Aorta (tissue), 5 donors: ENCODE measurements around the gene RBMS1. TPM values are rescaled to one million over a fixed set of nuclear protein-coding genes. Genes with fewer than 3 reads are reported as not detected.

Experiments used
- ATAC-seq: fragments of 200-7000 bp; cut with Tn5 transposase; one replicate; pipeline ENCODE4 v1.9.1; 2022; ENCODE audit warnings: moderate library complexity; ENCODE audit not compliant: low FRiP score
- DNase-seq, 2 donors: peaks; one replicate each; pipeline ENCODE4 v3.0.0-alpha.2; 2020
- H3K27ac ChIP-seq, 2 donors: one replicate each; pipeline ENCODE4 v1.5.1; 2013; ENCODE audit warnings: low read length in 2 of 2, mild to moderate bottlenecking in 2 of 2, moderate library complexity in 2 of 2, control low read depth in 1 of 2, inconsistent platforms in 1 of 2, low read depth in 1 of 2
- H3K27me3 ChIP-seq, 2 donors: one replicate each; pipeline ENCODE4 v1.6.1; 2013; ENCODE audit warnings: control low read depth in 1 of 2, low read length in 1 of 2, mild to moderate bottlenecking in 1 of 2, moderate library complexity in 1 of 2; ENCODE audit not compliant: insufficient read depth in 2 of 2, control insufficient read depth in 1 of 2
- H3K36me3 ChIP-seq, 2 donors: one replicate each; pipeline ENCODE4 v1.6.1; 2013; ENCODE audit warnings: control low read depth in 1 of 2, low read length in 1 of 2, mild to moderate bottlenecking in 1 of 2; ENCODE audit not compliant: insufficient read depth in 2 of 2, control insufficient read depth in 1 of 2
- H3K4me1 ChIP-seq, 2 donors: one replicate each; pipeline ENCODE4 v1.6.1; 2013; ENCODE audit warnings: low read length in 2 of 2, control low read depth in 1 of 2, mild to moderate bottlenecking in 1 of 2, moderate library complexity in 1 of 2; ENCODE audit not compliant: insufficient read depth in 2 of 2, control insufficient read depth in 1 of 2
- H3K4me3 ChIP-seq, 2 donors: one replicate each; pipeline ENCODE4 v1.5.1; 2013; ENCODE audit warnings: low read length in 2 of 2, control low read depth in 1 of 2, mild to moderate bottlenecking in 1 of 2
- H3K9me3 ChIP-seq: one replicate; pipeline ENCODE4 v1.6.1; 2013; ENCODE audit warnings: mild to moderate bottlenecking, low read length; ENCODE audit not compliant: control insufficient read depth
- WGBS, 2 donors: extraction: QIAGEN DNeasy Blood & Tissue Kit; methylation state at CpG; one replicate each; pipeline ENCODE4 v1.1.7; 2013; 5-methylcytosine and 5-hydroxymethylcytosine counted together
- intact Hi-C, 2 donors: fragments of 100-400 bp; cut with DNase I; formaldehyde crosslinking; loops; one replicate each; pipeline versions ENCODE4 v1.14.2 to v1.15.0; 2022
- polyA plus RNA-seq, 2 donors: library from polyadenylated mRNA; stranded (reverse); fragments of 200-250 nt; gene quantifications; one replicate each; pipeline ENCODE4 v1.2.3, GENCODE V29; 2013
- total RNA-seq, 2 donors: library from RNA; stranded (reverse); fragmentation: NEBNext Ultra II Directional; extraction: Animal tissue kit (Norgen Biotek cat#: 25700); gene quantifications; one replicate each; pipeline ENCODE4 v1.2.1, GENCODE V29; 2021
- donor health status: healthy with polysubstance abuse.
- donor health status: Bipolar disorder and iron deficiency.
- donor health status: DM: no; HTN: no; CAD: no.
- donor health status: DM: no; HTN: no; CAD: no.
- donor health status: DM: yes; HTN: yes; CAD: no.

The RBMS1 gene
- total and polyA plus RNA-seq, 4 donors, result 32.8 to 146 (median 99.3) TPM

DNA sequence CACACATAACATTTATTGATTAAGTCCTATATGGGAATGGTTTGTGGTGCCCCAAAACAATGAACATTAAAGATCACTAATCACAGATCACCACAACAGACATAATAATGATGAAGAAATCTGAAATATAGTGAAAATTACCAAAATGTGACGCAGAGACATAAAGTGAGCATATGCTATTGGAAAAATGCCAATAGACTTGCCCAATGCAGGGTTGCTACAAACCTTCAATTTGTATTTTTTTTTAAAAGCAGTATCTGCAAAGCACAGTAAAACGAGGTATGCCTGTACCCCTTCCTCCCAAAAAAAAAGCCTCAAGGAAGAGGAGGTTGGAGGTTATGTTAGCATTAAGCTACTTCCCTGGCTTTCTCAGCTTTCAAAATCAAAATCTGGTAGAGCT is 131.1 kb downstream of the RBMS1 start:
- Histone ChIP-seq H3K4me3 (no peak overlapping the region), H3K36me3 (no peaks in the 10 kb centered on the region), H3K27ac (no peak overlapping the region), H3K27me3 (no peaks in the 10 kb centered on the region), H3K4me1 (peaks cover 0 to 7% of the 10 kb centered on the region in 2 donors), H3K9me3 (no peaks in the 10 kb centered on the region)
- DNase-seq (no peak), ATAC-seq (no peak)
- WGBS, 2 donors, result 82 to 86% methylated on average over 2 of the region's 2 CpGs
- intact Hi-C loops, result no loop called here

DNA sequence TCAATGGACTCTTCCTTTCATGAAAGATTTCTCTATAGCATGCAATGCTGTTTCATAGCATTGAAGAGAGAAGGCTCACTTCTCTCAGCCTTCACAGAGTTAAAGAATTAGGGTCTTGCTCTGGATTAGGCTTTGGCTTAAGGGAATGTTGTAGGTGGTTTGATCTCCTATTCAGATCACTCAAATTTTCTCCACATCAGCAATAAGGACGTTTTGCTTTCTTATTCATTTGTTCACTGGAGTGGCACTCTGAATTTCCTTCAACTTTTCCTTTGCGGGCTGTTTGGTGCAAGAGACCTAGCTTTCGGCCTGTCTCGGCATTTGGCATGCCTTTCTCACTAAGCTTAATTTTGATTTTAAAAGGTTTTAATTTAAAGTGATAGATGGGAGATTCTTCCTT is 131.6 kb downstream of the RBMS1 start:
- no peaks in the 10 kb centered on the region for H3K36me3 ChIP-seq
- intact Hi-C loops, result no loop called here
- H3K4me3 ChIP-seq, result no peak overlapping the region
- H3K4me1 ChIP-seq, result peaks cover 0 to 7% of the 10 kb centered on the region in 2 donors
- 57 to 61% methylated on average over 4 of the region's 4 CpGs for WGBS, 2 donors
- no peaks in the 10 kb centered on the region for H3K9me3 ChIP-seq
- no peak for DNase-seq
- no peak overlapping the region for H3K27ac ChIP-seq
- H3K27me3 ChIP-seq, result no peaks in the 10 kb centered on the region
- no peak for ATAC-seq

DNA sequence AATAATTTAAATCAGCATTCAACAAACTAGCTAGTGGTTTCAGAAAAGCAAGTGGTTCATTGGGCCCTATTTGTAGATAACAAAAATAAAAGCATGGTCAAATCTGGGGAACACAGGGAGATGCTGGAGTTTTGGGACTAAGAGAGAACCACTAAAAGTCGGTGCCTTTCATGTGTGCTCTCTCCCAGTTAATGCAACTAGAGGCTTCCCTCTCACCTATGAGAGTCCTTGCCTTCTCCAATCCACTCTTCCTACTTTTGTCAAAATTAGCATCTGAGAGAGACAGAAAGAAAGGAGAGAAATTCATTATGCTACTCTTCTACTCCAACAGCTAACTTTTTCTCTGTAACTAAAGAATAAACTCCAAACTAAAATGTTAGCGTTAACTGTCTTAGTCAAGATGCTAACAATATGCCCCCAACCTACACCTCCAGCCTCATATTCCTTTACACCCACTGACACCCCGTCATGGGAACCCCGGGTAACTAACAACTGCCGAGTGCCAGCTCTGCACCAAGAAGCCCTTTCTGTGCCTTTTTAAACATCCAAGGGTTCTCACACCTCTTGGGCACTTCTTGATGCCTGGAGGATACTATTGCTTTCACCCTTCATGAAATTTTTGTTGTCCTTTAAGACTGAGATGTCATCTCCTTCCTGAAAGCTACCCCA is 133.4 kb downstream of the RBMS1 start:
- ATAC-seq (no peak), DNase-seq (no peak)
- no peak overlapping the region for H3K27ac ChIP-seq
- no peaks in the 10 kb centered on the region for H3K36me3 ChIP-seq
- H3K4me3 ChIP-seq, result no peak overlapping the region
- intact Hi-C loops, result no loop called here
- H3K4me1 ChIP-seq, result peaks cover 0 to 3% of the 10 kb centered on the region in 2 donors
- H3K27me3 ChIP-seq, result no peaks in the 10 kb centered on the region
- no peaks in the 10 kb centered on the region for H3K9me3 ChIP-seq
- 68 to 72% methylated on average over 5 of the region's 5 CpGs for WGBS, 2 donors

DNA sequence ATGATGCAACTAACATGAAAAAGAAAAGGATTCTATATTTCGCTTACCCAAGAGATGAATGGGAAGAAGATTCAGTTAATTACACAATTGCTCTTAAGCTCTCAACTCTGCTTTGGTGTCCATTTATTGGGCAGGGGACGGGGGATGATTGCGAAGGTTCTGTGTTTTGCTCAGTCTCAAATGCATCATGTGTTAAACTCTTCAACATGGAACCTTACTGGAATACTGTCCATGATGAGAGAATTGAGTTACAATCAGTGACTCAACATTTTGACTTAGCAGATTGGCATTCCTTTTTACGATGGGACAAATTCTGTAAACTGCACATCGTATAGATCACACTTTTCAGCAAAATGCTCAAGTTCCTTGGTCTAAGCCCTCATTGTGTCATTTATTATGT is 135.6 kb downstream of the RBMS1 start:
- H3K4me1 ChIP-seq, result peaks cover 3 to 4% of the 10 kb centered on the region in 2 donors
- 85 to 88% methylated on average over 5 of the region's 5 CpGs for WGBS, 2 donors
- no peaks in the 10 kb centered on the region for H3K9me3 ChIP-seq
- H3K36me3 ChIP-seq, result no peaks in the 10 kb centered on the region
- H3K27me3 ChIP-seq, result no peaks in the 10 kb centered on the region
- ATAC-seq (no peak), DNase-seq (no peak)
- H3K4me3 ChIP-seq, result no peak overlapping the region
- intact Hi-C loops, result no loop called here
- H3K27ac ChIP-seq, result no peak overlapping the region

DNA sequence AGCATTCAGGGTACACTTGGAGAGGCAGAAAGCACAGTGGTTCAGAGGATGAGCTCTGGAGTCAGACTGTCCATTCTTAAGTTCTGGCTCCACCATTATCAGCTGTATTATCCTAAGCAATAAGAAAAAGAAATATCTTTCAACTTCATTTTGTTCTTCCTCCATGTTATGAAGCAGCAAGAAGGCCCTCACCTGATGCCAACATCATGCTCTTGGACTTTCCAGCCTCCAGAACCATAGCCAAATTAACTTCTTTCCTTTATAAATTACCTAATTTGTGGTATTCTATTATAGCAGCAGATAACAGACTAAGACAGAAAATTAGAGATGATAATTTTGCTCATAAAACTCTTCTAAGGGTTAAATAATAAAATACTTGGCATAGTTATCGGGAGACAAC is 137.1 kb downstream of the RBMS1 start:
- Histone ChIP-seq H3K4me3 (no peak overlapping the region), H3K4me1 (peaks cover 0 to 4% of the 10 kb centered on the region in 2 donors), H3K36me3 (no peaks in the 10 kb centered on the region), H3K27ac (no peak overlapping the region), H3K9me3 (no peaks in the 10 kb centered on the region), H3K27me3 (no peaks in the 10 kb centered on the region)
- ATAC-seq (no peak), DNase-seq (no peak)
- intact Hi-C loops, result no loop called here
- WGBS, 2 donors, result 91% methylated on average over 1 of the region's 1 CpG

DNA sequence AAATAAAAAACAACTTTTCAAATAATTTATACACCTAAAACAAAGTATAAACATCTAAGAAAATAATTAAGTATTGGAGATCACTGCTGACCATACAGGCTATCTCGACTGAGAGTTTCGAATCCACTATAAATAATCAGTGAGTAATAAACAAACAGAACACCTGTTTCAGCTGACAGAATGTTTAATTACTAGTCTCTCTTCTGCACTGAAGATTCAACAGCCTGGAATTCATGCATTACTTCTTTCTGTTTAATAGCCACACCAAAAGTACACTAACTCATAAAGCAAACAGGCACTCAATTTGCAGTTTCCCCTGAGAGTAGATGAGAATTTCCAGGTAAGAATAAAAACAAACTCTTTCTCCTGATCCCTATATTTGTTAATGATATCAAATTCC is 138.5 kb downstream of the RBMS1 start:
- intact Hi-C loops, result no loop called here
- 80 to 86% methylated on average over 2 of the region's 2 CpGs for WGBS, 2 donors

DNA sequence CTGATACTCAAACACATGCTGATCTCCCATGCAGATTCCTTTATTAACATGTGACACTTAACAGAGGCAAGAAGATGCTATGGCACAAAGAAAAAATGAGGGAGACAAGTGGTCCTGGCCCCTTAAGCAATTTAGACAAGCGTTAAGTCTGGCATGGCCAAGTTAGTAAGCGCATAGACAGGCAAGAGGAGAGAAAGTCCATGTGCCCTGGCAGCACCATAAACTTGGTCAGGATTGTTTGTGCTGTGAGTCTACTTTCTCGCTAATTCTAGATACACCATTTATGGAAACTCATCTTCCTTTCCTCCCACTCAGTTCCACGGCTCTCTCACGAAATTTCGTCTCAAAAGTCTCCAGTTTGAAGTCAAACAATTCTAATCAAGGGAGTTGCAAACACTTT is 138.9 kb downstream of the RBMS1 start:
- intact Hi-C loops, result no loop called here
- Histone ChIP-seq H3K36me3 (no peaks in the 10 kb centered on the region), H3K4me1 (peaks cover 0 to 6% of the 10 kb centered on the region in 2 donors), H3K27me3 (no peaks in the 10 kb centered on the region), H3K27ac (no peak overlapping the region), H3K4me3 (no peak overlapping the region), H3K9me3 (no peaks in the 10 kb centered on the region)
- ATAC-seq (no peak), DNase-seq (no peak)
- WGBS, 2 donors, result 48 to 49% methylated on average over 6 of the region's 6 CpGs

More for the DNA sequence above, 138.5 kb downstream of the RBMS1 start:
- Histone ChIP-seq H3K4me1 (peaks cover 0 to 6% of the 10 kb centered on the region in 2 donors), H3K27me3 (no peaks in the 10 kb centered on the region), H3K36me3 (no peaks in the 10 kb centered on the region), H3K4me3 (no peak overlapping the region), H3K27ac (no peak overlapping the region), H3K9me3 (no peaks in the 10 kb centered on the region)
- ATAC-seq, result no peak
- no peak for DNase-seq

DNA sequence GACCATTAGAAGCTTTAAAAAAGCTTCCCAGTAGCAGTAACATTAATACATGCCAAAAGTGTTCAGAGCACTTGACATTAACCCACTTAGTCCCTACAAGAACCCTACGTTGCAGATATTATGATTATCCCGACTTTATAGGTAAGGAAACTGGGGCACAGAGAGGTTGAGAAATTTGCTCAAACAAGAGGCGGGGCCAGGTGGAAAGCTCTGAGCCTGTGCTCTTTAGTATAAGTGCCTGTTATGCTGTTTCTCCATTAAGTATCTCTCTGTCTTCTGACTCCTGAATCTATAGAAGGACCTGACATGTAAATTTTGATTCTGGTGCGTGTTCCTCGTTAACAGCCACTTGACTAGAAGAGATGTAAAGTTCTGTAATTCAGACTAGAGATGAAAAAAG is 139.8 kb downstream of the RBMS1 start:
- 84 to 87% methylated on average over 5 of the region's 5 CpGs for WGBS, 2 donors
- Histone ChIP-seq H3K27me3 (no peaks in the 10 kb centered on the region), H3K36me3 (no peaks in the 10 kb centered on the region), H3K27ac (no peak overlapping the region), H3K4me3 (no peak overlapping the region), H3K9me3 (no peaks in the 10 kb centered on the region), H3K4me1 (peaks cover 3 to 6% of the 10 kb centered on the region in 2 donors)
- ATAC-seq, result no peak
- intact Hi-C loops, result no loop called here
- DNase-seq, result no peak

DNA sequence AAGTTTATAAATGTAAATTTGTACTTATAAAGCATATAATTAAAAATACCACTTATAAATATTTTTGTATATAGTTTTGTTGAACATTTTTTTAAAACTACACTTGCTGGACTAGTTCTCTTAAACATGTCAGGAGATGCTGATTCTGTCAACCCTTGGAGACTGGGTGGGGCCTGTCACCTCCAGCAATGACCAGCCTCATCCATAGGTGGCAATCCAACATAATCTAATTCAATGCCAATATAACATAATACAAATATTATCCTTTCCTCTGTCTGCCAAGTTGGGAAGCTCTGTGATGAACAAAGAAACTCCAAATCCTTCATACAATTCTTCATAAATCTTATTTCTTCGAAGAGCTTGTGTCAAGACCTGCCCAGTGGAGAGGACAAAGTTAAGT is 140.4 kb downstream of the RBMS1 start:
- no peak overlapping the region for H3K4me3 ChIP-seq
- intact Hi-C loops, result no loop called here
- WGBS, 2 donors, result 16 to 17% methylated on average over 1 of the region's 1 CpG
- no peaks in the 10 kb centered on the region for H3K9me3 ChIP-seq
- no peaks in the 10 kb centered on the region for H3K27me3 ChIP-seq
- H3K4me1 ChIP-seq, result peaks cover 3 to 8% of the 10 kb centered on the region in 2 donors
- DNase-seq (no peak), ATAC-seq (no peak)
- no peak overlapping the region for H3K27ac ChIP-seq
- no peaks in the 10 kb centered on the region for H3K36me3 ChIP-seq
